DOHH2 (cell line): ENCODE measurements around the gene GPR87.

Source experiments
- H3F3A ChIP-seq: fragments of 200-600 bp; sonication (generic), shearing (Covaris generic); 2 replicates; pipeline ENCODE4 v1.6.0; 2016; ENCODE audit warnings: antibody characterized with exemption, mild to moderate bottlenecking; ENCODE audit not compliant: control insufficient read depth, insufficient read depth
- H3K27ac ChIP-seq: fragments of 200-600 bp; sonication (generic); 2 replicates; pipeline ENCODE4 v1.5.1; 2014; ENCODE audit warnings: low read depth, mild to moderate bottlenecking, low read length, moderate library complexity
- H3K27me3 ChIP-seq: fragments of 200-600 bp; sonication (generic); 2 replicates; pipeline ENCODE4 v1.6.1; 2014; ENCODE audit warnings: mild to moderate bottlenecking, low read length, mixed read lengths; ENCODE audit not compliant: control insufficient read depth
- H3K36me3 ChIP-seq: fragments of 200-600 bp; sonication (generic); 2 replicates; pipeline ENCODE4 v1.6.1; 2014; ENCODE audit warnings: mild to moderate bottlenecking, low read length, moderate library complexity, mixed read lengths; ENCODE audit not compliant: control insufficient read depth
- H3K4me1 ChIP-seq: fragments of 200-600 bp; sonication (generic); 2 replicates; pipeline ENCODE4 v1.6.1; 2014; ENCODE audit warnings: mild to moderate bottlenecking, low read length, mixed read lengths; ENCODE audit not compliant: control insufficient read depth
- H3K4me2 ChIP-seq: fragments of 200-600 bp; sonication (generic); 2 replicates; pipeline ENCODE4 v1.6.0; 2014; ENCODE audit warnings: mild to moderate bottlenecking, low read length, moderate library complexity
- H3K4me3 ChIP-seq: fragments of 200-600 bp; sonication (generic); 2 replicates; pipeline ENCODE4 v1.5.1; 2014; ENCODE audit warnings: mild to moderate bottlenecking, low read length, mixed read lengths
- H3K79me2 ChIP-seq: fragments of 200-600 bp; sonication (generic); 2 replicates; pipeline ENCODE4 v1.6.1; 2014; ENCODE audit warnings: mild to moderate bottlenecking, low read length, mixed read lengths; ENCODE audit not compliant: control insufficient read depth
- H3K9me2 ChIP-seq: fragments of 200-600 bp; sonication (generic); replicated peaks from 2 replicates; pipeline ENCODE4 v1.6.1; 2014; ENCODE audit warnings: mild to moderate bottlenecking, low read length, mixed read lengths; ENCODE audit not compliant: control insufficient read depth
- H3K9me3 ChIP-seq: fragments of 200-600 bp; sonication (generic); 2 replicates; pipeline ENCODE4 v1.6.1; 2014; ENCODE audit warnings: antibody characterized with exemption, low read length, mixed read lengths; ENCODE audit not compliant: control insufficient read depth, insufficient read depth
- H4K20me1 ChIP-seq: fragments of 200-600 bp; sonication (generic); 2 replicates; pipeline ENCODE4 v1.6.0; 2014; ENCODE audit warnings: low read depth, mild to moderate bottlenecking, antibody characterized with exemption, low read length, moderate library complexity; ENCODE audit not compliant: control insufficient read depth, insufficient read depth
- EZH2phosphoT487 ChIP-seq: fragments of 200-600 bp; sonication (generic); IDR thresholded peaks from 2 replicates; pipeline ENCODE4 v1.6.1; 2017; ENCODE audit warnings: borderline replicate concordance, mild to moderate bottlenecking, antibody characterized with exemption, low read length, moderate library complexity, mixed read lengths
- TF ChIP-seq, protein P1 (sequence below): fragments of 200-600 bp; sonication (generic); IDR thresholded peaks from one replicate; pipeline ENCODE4 v1.5.1; 2014; ENCODE audit warnings: antibody characterized with exemption, mild to moderate bottlenecking, low read depth, low read length; ENCODE audit not compliant: poor library complexity, severe bottlenecking

The GPR87 gene

DNA sequence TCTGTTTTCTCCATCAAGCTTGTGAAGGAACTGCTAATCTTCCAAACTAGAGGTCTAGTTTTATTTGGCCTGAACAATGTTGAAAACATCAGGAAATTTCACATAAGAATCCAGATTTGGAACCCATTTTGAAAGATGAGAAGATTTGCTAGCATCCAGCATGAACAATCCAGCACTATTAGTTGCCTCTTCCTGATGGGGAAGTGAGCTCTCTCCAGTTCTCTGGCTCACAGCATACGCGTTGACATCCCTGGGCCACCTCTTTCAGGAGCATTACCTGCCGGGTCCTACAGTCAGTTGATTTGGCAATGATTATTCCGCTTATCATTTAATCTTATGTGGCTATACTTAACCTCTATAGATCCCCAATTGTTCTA is 10.9 kb downstream of the GPR87 start:
- no peaks in the 10 kb centered on the region for H3K79me2 ChIP-seq
- no peaks in the 10 kb centered on the region for H3K36me3 ChIP-seq
- no peaks in the 10 kb centered on the region for H3K4me1 ChIP-seq
- no peak overlapping the region for H3K27ac ChIP-seq
- TF ChIP-seq, protein P1, sequence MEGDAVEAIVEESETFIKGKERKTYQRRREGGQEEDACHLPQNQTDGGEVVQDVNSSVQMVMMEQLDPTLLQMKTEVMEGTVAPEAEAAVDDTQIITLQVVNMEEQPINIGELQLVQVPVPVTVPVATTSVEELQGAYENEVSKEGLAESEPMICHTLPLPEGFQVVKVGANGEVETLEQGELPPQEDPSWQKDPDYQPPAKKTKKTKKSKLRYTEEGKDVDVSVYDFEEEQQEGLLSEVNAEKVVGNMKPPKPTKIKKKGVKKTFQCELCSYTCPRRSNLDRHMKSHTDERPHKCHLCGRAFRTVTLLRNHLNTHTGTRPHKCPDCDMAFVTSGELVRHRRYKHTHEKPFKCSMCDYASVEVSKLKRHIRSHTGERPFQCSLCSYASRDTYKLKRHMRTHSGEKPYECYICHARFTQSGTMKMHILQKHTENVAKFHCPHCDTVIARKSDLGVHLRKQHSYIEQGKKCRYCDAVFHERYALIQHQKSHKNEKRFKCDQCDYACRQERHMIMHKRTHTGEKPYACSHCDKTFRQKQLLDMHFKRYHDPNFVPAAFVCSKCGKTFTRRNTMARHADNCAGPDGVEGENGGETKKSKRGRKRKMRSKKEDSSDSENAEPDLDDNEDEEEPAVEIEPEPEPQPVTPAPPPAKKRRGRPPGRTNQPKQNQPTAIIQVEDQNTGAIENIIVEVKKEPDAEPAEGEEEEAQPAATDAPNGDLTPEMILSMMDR = no peak
- no peak for TF ChIP-seq EZH2phosphoT487
- H3K4me3 ChIP-seq = no peak overlapping the region
- H3K4me2 ChIP-seq = no peak overlapping the region
- H3F3A ChIP-seq = no peaks in the 10 kb centered on the region
- no peaks in the 10 kb centered on the region for H4K20me1 ChIP-seq
- H3K9me3 ChIP-seq = no peaks in the 10 kb centered on the region
- H3K27me3 ChIP-seq = no peaks in the 10 kb centered on the region
- H3K9me2 ChIP-seq = no peaks in the 10 kb centered on the region

DNA sequence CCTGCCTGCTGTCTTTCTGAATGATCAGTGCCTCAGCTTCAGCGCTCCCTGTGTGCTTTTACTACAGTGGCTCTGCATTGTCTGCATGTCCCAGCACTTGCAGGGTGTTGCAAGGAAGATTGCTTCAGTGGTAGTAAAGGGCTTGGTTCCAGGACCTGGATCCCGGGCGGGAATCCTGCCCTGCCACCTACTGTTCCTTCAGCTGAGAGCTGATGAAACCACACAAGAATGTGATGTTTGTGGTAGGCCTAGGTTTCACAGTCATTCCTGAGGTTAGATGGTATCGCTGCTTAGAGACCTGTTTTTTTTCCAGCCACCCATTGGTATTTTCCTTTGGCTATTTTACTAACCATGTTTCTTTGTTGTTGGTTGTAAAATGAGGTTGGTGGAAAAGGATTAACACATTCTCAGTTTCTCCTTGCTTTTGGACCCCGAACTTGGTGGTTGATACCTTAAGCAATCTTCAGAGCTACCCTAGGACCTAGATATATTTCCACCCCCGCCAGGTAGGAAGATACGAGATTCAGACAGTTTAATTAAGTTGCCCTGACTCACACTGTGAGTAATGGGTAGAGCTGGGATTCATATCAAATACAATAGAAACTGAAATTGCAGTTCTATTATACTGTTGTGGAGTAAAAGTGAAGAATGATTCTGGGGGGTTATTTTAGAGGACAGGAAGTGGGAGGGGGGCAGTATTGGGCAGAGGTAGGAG is 11.4 kb downstream of the GPR87 start:
- Histone ChIP-seq H3K27me3 (no peaks in the 10 kb centered on the region), H3K36me3 (no peaks in the 10 kb centered on the region), H3F3A (no peaks in the 10 kb centered on the region), H3K4me2 (no peak overlapping the region), H3K9me3 (no peaks in the 10 kb centered on the region), H4K20me1 (no peaks in the 10 kb centered on the region), H3K4me1 (no peaks in the 10 kb centered on the region), H3K9me2 (no peaks in the 10 kb centered on the region), H3K4me3 (no peak overlapping the region), H3K79me2 (no peaks in the 10 kb centered on the region), H3K27ac (no peak overlapping the region)
- TF ChIP-seq, protein P1 = no peak
- no peak for TF ChIP-seq EZH2phosphoT487

DNA sequence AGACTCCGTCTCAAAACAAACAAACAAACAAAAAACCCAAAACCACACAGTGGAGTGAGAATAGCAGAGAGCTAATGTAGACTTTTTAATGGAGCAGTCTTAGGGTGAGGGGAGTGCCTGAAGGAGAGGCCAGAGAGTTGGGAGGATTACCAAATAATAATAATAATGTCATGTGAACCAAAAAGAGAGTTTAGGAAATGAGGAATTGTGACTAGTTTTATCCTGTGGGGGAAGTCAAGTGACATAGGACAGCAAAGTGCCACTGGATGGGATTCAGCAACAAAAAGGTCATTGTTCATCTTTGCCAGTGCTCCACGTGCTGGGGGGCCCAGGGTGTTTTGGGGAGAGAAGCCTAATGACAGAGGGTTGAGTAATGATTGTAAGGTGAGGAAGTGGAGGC is 12.9 kb downstream of the GPR87 start:
- no peaks in the 10 kb centered on the region for H3K4me1 ChIP-seq
- no peaks in the 10 kb centered on the region for H3K79me2 ChIP-seq
- H3K4me2 ChIP-seq = no peak overlapping the region
- no peak overlapping the region for H3K4me3 ChIP-seq
- no peaks in the 10 kb centered on the region for H3K9me2 ChIP-seq
- H3F3A ChIP-seq = no peaks in the 10 kb centered on the region
- no peaks in the 10 kb centered on the region for H3K27me3 ChIP-seq
- no peak for TF ChIP-seq EZH2phosphoT487
- TF ChIP-seq, protein P1 = no peak
- H3K27ac ChIP-seq = no peak overlapping the region
- no peaks in the 10 kb centered on the region for H4K20me1 ChIP-seq
- no peaks in the 10 kb centered on the region for H3K9me3 ChIP-seq
- no peaks in the 10 kb centered on the region for H3K36me3 ChIP-seq
